ENCODE measurements around the gene PKM. TPM values are rescaled to one million over a fixed set of nuclear protein-coding genes. Genes with fewer than 3 reads are reported as not detected.

The PKM gene
- total and polyA plus RNA-seq, 2 donors from 2014 or later = 799 to 1,124 TPM

DNA sequence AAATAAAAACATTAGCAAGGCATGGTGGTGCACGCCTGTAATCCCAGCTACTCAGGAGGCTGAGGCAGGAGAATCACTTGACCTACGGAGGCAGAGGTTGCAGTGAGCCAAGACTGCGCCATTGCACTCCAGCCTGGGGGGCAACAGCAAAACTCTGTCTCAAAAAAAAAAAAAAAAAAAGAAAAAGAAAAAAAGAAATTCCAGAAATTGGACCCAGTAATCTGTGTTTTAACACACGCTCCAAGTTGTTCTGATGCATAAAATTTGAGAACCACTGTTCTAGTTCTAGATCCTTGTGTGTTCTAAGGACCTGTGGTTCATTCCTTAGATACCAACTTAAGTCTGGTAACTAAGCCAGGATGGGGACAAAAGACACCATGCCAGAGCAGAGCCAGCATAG lies 38.7 kb upstream of the PKM start:
- Histone ChIP-seq H3K9me3 (ENCODE audit: control insufficient read depth in 2 of 3, insufficient read depth in 1 of 3, low read length in 3 of 3) (no peaks in the 10 kb centered on the region), H3K27me3 (ENCODE audit: control insufficient read depth, insufficient read depth, low read length) (no peaks in the 10 kb centered on the region), H3K36me3 (ENCODE audit: control insufficient read depth in 2 of 3, insufficient read depth in 3 of 3, low read length in 3 of 3) (peaks cover 8 to 34% (median 24%) of the 10 kb centered on the region in 3 donors), H3K4me1 (ENCODE audit: control insufficient read depth in 2 of 3, insufficient read depth in 2 of 3, low read depth in 1 of 3, low read length in 3 of 3) (peaks cover 0 to 11% (median 3%) of the 10 kb centered on the region in 3 donors), H3K4me3 (ENCODE audit: low read length in 3 of 3) (no peak overlapping the region), H3K9ac (ENCODE audit: low read length in 3 of 3) (no peak overlapping the region), H3K27ac (ENCODE audit: low read depth in 2 of 2, low read length in 2 of 2) (no peak overlapping the region)
- TF ChIP-seq, protein P1, sequence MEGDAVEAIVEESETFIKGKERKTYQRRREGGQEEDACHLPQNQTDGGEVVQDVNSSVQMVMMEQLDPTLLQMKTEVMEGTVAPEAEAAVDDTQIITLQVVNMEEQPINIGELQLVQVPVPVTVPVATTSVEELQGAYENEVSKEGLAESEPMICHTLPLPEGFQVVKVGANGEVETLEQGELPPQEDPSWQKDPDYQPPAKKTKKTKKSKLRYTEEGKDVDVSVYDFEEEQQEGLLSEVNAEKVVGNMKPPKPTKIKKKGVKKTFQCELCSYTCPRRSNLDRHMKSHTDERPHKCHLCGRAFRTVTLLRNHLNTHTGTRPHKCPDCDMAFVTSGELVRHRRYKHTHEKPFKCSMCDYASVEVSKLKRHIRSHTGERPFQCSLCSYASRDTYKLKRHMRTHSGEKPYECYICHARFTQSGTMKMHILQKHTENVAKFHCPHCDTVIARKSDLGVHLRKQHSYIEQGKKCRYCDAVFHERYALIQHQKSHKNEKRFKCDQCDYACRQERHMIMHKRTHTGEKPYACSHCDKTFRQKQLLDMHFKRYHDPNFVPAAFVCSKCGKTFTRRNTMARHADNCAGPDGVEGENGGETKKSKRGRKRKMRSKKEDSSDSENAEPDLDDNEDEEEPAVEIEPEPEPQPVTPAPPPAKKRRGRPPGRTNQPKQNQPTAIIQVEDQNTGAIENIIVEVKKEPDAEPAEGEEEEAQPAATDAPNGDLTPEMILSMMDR (IDR thresholded peaks at IDR 0.05; ENCODE audit: borderline replicate concordance, extremely low read depth, insufficient read depth) = no peak
- intact Hi-C loops (cut with DNase I) = no loop called here
- DNase-seq = no peak
- no peak for FAIRE-seq

- H3K9ac ChIP-seq (ENCODE audit: low read length in 3 of 3) = no peak overlapping the region
- H3K36me3 ChIP-seq (ENCODE audit: control insufficient read depth in 2 of 3, insufficient read depth in 3 of 3, low read length in 3 of 3) = peaks cover 16 to 77% (median 55%) of the 10 kb centered on the region in 3 donors
- no peak overlapping the region for H3K27ac ChIP-seq (ENCODE audit: low read depth in 2 of 2, low read length in 2 of 2)
- no peaks in the 10 kb centered on the region for H3K27me3 ChIP-seq (ENCODE audit: control insufficient read depth, insufficient read depth, low read length)
- H3K4me3 ChIP-seq (ENCODE audit: low read length in 3 of 3) = no peak overlapping the region
- intact Hi-C loops (cut with DNase I) = no loop called here
- no peaks in the 10 kb centered on the region for H3K4me1 ChIP-seq (ENCODE audit: control insufficient read depth in 2 of 3, insufficient read depth in 2 of 3, low read depth in 1 of 3, low read length in 3 of 3)
- DNase-seq (no peak), FAIRE-seq (no peak)
- TF ChIP-seq, protein P1 (IDR thresholded peaks at IDR 0.05; ENCODE audit: borderline replicate concordance, extremely low read depth, insufficient read depth) = no peak
- H3K9me3 ChIP-seq (ENCODE audit: control insufficient read depth in 2 of 3, insufficient read depth in 1 of 3, low read length in 3 of 3) = no peaks in the 10 kb centered on the region
These were observed 34.0 kb upstream of the PKM start for GRCh38 chr15:72265031-72265430.

DNA sequence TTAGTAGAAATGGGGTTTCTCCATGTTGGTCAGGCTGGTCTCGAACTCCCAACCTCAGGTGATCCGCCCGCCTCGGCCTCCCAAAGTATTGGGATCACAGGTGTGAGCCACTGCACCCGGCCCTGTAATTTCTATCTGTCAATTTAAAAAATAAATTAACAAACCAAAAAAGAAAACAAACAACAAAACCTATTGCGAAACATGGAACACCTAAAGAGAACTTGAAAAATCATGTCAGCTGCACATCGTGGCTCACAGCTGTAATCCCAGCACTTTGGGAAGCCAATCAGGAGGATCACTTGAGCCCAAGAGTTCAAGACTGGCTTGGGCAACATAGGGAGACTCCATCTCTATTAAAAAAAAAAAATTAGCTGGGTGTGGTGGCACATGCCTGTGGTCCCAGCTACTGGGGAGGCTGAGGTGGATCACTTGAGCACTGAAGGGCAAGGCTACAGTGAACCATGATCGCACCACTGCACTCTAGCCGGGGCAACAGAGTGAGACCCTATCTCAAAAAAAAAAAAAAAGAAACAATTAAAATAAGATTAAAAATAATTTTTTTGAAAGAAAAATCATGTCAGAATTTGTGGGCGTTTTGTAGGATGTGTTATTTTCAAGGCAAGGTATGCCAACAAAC lies 21.8 kb upstream of the PKM start:
- intact Hi-C loops (cut with DNase I) = no loop called here
- H3K4me3 ChIP-seq (ENCODE audit: low read length in 3 of 3) = no peak overlapping the region
- TF ChIP-seq, protein P1 (IDR thresholded peaks at IDR 0.05; ENCODE audit: borderline replicate concordance, extremely low read depth, insufficient read depth) = no peak
- H3K27me3 ChIP-seq (ENCODE audit: control insufficient read depth, insufficient read depth, low read length) = no peaks in the 10 kb centered on the region
- H3K4me1 ChIP-seq (ENCODE audit: control insufficient read depth in 2 of 3, insufficient read depth in 2 of 3, low read depth in 1 of 3, low read length in 3 of 3) = no peaks in the 10 kb centered on the region
- peaks cover 15 to 64% (median 49%) of the 10 kb centered on the region in 3 donors for H3K36me3 ChIP-seq (ENCODE audit: control insufficient read depth in 2 of 3, insufficient read depth in 3 of 3, low read length in 3 of 3)
- H3K27ac ChIP-seq (ENCODE audit: low read depth in 2 of 2, low read length in 2 of 2) = no peak overlapping the region
- H3K9ac ChIP-seq (ENCODE audit: low read length in 3 of 3) = no peak overlapping the region
- no peaks in the 10 kb centered on the region for H3K9me3 ChIP-seq (ENCODE audit: control insufficient read depth in 2 of 3, insufficient read depth in 1 of 3, low read length in 3 of 3)
- FAIRE-seq = no peak
- no peak for DNase-seq

Data from kidney (tissue), 14 donors.